CD4-positive, alpha-beta T cell treated with Interferon gamma for 1 hour (primary cell): ENCODE results near the gene GLDC.
"Not testable (repeated sequence)": the region's sequence is repeated elsewhere in the genome, so short reads cannot be mapped to it uniquely, and the experiment has no call there.

Source experiments
- DNase-seq: peaks from one replicate; pipeline ENCODE4 v3.0.0-alpha.2; 2020

GLDC gene

DNA sequence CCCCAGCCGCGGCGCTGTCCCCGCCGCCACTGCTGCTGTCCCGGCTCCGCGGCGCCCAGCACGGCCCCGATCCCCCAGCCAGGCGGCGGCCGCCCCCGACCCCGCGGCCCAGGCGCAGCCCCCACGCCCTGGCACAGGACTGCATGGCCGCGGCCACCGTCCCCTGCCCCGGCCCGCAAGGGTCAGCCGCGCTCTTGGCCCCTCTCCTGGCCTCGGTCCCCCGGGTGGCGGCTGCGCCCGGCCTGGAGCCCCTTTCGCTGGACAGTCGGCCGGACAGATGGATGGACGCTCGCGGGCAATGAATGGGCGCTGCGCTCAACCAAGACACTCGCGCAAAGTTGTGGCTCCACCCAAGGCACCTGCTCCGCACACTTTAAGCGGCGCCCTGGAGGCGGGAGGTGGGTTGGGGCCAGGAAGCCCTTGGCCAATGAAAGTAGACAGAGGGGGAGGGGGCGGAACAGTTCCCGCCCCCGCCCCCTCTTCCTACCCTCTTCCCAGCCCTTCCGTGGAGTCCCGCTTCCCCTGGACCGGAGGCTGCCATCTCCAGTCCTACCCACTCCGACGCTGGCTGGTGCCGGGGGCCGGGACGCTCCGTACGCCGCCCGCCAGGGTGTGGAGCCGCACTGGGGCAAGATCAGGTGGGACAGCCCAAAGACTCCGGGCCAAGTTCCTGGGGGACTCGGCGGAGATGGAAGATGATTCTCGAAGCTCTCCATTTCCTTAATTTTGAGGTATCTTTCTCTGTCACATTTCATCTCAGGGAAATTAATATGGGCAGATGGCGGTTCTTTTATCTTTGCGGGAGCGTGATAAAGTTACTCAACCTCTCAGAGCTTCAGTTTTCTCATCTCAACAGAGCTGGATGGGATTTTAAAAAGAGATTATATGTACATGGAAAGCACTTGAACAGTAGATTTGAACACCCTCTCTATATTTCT is at the start of gene GLDC:
Gene GLDC, minus strand, starts transcription at position 375 of the 938 bp plus-strand sequence. Its CDS starts 230 bp downstream, at position 145.
- peak; percentile 39 for DNase-seq

DNA sequence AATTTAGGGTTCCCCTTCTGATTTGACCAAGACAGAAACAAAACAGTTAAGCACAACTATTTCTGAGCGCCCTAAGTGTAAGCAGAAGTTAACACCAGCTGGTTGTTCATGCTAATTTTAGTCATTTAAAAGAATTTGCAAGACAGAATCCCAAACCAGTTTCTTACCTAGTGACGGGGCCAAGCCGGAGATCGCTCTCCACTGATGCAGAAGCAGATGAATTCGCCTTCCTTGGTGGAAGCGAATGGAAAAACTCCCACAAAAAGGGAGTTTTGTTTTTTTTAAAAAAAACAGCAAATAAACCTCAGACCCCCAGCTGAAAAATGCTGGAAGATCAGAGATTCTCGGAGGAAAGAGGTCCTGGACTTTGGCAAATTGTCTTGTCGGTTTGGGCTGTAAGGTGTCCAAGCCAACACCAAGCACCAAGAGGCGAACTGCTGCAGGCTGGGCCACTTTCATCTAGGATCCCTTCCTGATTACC is 47.4 kb upstream of the GLDC start:
- DNase-seq = no peak

DNA sequence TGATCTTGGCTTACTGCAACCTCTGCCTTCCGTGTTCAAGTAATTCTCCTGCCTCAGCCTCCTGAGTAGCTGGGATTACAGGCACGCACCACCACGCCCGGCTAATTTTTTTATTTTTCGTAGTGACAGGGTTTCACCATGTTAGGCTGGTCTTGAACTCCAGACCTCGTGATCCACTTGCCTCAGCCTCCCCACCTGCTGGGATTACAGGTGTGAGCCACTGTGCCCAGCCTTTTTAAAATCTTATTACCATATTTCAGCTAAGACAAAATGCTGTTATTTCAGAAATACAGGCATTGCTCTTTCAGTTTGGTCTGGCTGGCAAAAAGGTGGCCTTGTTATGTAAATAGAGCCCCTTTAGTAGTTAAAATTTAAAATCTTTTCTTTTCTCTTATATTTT is 46.9 kb upstream of the GLDC start:
- DNase-seq = no peak

DNA sequence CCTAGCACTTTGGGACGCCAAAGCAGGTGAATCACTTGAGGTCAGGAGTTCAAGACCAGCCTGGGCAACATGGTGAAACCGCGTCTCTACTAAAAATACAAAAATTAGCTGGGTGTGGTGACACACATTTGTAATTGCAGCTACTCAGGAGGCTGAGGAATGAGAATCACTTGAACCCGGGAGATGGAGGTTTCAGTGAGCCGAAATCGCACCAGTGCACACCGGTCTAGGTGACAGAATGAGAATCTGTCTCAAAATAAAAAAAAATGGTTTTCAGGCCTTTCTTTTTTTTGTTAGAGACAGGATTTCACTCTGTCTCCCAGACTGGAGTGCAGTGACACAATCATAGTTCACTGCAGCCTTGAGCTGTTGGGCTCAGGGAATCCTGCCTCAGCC is 45.1 kb upstream of the GLDC start:
- not testable (repeated sequence) for DNase-seq

DNA sequence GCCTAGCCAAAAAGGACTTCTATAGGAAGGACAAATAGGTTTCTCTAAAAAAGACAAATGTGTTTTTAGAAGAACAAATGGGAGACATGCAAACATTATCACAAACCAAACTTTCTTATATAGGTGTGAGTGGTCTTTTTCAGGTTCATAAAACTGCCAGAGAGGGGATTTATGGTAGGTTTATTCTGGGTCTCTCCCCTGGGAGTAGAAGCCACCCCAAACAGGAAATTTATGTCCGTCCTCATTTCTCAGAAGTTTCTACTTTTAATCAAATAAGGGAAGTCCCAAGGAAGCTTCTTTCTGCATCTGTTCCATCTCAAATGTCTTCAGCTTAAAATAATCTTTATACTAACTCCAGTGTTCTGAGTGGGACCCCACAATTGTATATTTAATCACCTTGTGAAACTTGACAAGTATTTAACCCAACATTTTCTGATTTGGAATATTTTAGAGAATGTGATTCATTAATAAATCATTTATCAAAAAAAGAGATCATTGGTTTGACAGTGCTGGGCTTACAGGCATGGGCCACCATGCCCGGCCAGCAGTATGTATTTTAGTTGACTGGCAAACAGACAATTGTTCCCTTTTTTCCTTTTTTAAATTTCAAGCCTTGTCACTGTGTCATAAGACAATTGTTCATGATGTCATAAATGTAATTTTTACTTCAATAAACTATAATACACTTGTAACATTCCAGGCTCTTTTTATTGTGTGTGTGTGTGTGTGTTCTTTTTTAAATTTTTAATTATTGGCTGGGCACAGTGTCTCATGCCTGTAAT is 44.6 kb upstream of the GLDC start:
- no peak for DNase-seq

DNA sequence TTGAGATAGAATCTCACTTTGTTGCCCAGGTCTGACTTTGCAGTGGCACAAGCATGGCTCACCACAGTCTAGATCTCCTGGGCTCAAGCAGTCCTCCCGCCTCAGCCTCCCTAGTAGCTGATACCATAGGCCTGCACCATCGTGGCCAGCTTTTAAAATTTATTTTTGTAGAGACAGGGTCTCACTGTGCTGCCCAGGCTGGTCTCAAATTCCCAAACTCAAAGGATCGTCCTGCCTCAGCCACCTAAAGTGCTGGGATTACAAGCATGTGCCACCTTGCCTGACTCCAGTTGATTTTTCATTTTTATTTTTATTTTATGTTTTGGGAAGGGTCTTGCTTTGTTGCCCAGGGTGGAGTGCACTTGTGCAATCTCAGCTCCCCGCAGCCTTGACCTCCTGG is 41.7 kb upstream of the GLDC start:
- DNase-seq = no peak

DNA sequence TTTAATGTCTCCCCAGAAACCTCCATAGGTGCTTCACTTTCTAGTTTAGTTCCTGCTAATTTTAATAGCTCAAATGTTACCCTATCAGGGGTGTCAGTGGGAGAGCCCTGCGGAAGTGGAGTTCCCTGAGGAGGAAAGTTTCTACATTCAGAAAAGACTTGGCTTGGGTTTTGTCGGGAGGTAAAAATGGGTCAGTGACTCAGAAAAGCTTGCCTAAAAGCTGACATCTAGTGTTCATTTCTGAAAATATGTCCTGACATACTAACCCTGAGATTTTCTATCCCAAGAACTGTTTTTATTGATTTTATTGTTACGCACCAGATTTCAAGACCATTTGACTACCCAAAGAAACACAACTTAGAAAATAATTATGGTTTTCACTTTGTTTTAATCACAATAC is 40.9 kb upstream of the GLDC start:
- DNase-seq = no peak

DNA sequence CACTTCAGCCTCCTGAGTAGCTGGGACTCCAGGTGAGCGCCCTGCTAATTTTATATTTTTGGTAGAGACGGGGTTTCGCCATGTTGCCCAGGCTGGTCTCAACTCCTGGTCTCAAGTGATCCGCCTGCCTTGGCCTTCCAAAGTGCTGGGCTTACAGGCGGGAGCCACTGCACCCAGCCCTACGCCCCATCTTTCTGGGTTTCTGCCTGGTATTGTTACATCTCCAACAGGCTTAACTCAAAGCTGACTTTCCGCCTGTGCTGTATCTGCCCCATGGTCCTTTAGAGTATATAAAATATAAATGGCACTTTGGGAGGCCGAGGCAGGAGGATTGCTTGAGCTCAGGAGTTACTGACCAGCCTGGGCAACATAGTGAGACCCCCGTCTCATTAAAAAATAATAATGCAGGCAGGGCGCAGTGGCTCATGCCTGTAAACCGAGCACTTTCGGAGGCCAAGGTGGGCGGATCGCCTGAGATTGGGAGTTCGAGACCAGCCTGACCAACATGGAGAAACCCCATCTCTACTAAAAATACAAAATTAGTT is 36.5 kb upstream of the GLDC start:
- no peak for DNase-seq

DNA sequence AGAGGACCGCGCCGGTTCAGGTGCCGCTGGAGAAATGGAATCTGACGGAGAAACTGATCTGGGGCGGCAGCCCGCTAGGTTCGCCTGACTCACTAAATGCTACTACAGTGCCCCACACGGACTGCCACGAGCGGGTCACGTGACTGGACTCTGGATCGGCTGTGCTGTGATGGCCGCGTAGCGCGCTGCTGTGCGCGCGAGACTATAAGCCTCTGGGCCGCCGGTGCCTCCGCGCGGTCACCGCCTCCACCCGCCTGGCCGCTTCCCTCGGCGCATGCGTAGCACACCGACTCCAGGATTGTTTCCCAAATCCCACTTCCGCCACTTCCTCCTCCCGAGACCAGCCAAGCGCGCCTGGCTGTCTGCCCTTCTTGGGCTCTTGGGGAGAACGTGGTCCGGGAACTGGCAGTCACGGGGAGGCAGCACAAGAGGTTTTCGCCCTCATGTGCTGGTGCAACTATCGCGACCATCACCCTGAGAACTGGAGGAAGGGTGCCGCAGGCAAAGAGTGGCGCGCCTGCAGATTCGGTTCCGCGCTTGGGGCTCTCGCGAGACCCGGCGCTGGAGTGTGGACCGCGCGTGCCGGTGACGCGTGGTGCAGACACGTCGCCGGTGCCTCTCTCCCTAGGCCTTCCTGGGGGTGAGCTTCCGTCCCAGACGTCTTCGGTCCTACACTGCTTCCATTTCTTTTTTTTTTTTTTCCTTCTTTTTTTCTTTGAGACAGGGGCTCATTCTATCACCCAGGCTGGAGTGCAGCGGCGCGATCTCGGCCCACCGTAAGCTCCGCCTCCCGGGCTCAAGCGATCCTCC is 35.8 kb upstream of the GLDC start:
- peak; percentile 94 for DNase-seq

DNA sequence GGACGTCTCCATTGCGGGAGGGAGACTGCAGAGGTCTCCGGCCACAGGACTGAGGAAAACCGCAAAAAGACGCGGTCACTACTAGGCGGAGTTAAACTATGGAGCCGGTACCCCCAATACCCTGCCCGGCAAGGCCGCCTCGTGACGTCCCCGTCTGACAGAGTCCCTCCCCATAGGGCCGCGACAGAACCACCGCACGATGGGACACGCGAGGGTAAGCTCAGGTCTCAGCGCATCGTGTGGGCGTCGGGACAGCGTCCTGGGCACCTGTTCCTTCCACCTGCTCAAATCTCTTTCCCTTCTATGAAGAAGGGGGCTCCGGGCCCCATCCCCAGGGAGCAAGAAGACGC is 35.2 kb upstream of the GLDC start:
- DNase-seq = peak; percentile 72

DNA sequence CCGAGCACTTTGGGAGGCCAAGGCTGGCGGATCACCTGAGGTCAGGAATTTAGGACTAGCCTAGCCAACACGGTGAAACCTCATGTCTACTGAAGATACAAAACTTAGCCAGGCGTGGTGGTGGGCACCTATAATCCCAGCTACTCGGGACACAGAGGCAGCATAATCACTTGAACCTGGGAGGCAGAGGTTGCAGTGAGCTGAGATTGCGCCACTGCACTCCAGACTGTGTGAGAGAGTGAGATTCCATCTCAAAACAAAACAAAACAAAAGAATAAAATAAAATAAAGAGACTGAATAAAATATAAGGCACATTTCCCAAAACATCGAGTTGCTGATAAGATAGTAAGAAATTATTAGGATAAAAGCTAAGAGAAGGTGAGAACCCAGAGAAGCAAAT is 32.3 kb upstream of the GLDC start:
- DNase-seq = no peak

DNA sequence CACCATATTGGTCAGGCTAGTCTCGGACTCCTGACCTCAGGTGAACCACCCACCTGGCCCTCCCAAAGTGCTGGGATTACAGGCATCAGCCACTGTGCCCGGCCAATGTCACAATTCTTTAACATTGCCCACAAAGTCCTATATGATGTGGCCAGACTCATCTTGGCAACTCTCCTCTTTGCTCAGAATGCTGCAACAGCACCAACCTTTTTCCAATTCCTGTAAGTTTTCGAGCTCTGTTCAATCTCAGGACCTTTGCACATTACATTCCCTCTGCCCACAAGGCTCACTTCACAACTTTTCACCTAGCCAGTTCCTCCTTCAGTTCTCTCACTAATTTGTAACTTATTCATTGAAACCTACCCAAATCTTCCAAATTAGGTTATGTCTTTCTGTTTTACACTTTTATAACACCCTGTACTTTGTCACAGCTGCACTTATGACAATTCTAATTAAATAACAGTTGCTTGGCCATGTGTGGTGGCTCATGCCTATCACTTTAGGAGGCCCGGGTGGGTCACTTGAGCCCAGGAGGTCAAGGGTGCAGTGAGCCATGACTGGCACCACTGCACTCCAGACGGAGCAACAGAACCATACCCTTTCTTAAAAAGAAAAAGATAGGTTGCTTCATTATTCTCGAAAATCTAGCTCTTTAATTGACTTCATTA is 30.9 kb upstream of the GLDC start:
- DNase-seq = no peak

DNA sequence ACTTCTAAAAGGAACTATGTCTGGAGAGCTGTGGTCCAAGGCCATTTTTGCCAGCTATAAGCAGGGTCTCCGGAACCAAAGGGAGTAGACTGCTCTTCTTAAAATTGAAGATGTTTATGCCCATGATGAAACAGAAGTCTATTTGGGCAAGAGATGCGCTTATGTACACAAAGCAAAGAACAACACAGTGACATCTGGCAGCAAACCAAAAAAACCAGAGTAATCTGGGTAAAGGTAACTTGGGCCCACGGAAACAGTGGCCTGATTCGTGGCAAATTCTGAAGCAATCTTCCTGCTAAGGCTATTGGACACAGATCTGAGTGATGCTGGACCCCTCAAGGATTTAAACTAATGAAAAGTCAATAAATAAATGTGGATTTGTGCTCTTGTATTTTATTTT is 29.7 kb upstream of the GLDC start:
- no peak for DNase-seq

DNA sequence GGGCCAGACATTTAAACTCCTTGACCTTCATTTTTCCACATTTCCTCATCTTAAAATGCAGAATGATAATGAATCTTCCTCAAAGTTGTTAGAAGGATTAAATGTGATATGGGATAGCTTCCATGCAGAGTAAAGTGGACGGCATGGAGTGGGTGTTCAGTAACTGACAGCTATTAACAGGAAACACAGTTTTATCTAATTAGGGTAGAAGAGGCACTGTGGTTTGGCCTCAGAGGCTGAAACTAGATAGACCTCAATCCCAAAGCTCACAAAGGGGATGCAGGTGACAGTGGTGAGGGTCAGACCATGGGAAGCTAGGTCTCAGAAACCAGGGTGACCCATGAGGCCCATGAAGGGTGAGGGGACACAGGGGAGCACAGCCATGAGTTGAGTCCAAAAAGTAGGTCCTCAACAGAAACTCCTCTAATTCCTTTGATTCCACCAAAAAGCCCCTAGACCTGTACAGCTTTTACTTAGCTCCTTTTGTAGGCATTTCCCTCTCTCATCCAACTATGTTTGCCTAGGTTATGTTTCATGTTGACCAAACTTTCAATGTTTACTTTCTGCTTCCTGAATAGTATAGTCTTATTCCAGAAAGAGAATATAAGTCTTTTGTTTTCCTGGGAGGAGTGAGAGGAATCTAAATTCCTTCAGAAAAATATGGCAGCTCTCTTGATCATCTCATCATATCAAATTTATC is 27.9 kb upstream of the GLDC start:
- no peak for DNase-seq

DNA sequence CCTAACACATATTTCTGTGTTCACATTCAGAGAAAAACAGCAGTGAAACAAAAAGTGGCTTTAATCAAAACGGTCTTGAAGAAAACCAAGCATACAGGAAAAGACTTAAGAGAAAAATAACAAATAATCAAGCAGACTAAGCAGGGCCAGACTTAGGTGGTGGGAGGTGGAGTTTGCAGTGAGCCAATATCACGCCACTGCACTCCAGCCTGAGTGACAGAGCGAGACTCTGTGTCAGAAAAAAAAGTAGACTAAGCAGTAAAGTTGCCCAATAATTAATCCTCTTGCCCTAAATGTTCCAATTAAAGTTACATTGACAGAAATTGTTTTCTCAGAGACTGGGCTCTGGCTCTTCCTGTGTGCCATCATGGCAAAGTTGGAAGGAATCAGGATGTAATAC is 26.6 kb upstream of the GLDC start:
- no peak for DNase-seq

DNA sequence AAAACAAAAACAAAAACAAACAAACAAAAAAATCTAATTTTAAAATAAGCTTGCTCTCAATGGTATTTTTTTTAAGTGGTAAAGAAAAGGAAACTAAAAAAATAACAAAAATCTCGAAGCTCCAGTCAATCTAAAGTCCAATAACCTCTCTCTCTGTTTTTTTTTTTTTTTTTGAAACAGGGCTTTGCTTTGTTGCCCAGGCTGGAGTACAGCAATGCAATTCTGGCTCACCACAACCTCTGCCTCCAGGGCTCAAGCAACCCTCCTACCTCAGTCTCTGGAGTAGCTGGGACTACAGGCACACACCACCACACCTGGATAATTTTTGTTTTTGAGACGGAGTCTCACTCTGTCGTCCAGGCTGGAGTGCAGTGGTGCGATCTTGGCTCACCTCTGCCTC is 25.9 kb upstream of the GLDC start:
- DNase-seq = no peak

DNA sequence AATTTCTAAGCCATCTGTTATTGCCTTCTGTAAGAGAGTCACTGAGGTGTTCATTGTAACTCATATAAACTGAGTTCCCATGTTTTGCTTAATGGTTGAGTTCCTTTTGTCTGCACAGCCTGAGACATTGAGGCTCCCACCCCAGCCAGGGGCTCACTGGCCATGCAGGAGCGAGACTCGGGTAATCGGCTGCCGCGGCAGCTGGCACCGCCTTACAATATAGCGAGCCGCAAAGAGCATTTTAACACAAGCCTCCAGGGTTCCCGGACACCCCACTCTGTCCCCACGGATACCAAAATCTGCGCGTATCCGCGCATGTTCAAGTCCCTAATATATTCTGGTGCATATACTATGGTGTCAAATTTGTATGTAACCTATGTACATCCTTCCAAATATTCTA is 24.4 kb upstream of the GLDC start:
- DNase-seq = no peak

DNA sequence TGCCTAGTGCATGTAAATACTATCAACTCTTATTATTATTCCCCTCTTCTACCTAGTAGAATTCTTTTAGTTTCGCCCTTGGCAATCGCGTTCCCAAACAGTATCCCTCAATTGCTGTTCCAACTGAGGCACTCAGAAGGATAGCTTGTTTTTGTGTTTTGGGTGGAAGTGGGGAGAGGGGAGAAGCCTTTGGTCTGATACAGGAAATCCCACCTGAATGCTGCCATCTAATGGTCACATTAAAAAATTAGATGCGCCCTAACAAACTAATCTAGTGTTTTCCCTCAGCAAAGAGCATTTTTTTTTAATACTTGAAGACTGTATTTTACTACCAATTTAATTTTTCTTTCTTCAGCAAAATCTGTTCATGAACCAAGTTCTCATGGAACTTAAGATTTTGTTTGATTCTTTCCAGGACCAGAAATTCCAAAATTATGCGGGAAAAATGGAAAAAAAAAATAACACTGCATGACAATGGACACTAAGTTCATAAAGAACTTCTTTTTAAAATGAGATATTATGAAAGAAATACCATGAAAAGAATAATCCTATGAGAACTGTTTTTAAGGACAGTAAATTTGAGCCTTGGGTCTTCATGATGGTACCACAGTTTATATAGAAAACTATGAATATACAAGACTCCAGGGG is 22.2 kb upstream of the GLDC start:
- DNase-seq = no peak

DNA sequence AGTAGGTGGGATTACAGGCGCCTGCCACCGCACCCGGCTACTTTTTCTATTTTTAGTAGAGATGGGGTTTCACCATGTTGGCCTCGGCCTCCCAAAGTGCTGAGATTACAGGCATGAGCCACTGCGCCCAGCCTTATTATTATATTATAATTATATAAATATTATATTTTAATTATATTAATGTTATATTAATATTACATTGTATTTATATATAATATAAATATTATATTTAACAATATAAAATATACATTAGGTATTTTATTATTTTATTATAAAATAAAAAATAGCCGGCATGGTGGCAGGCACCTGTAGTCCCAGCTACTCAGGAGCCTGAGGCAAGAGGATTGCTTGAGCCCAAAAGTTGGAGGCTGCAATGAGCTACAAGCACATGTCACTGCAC is 21.6 kb upstream of the GLDC start:
- DNase-seq = no peak

DNA sequence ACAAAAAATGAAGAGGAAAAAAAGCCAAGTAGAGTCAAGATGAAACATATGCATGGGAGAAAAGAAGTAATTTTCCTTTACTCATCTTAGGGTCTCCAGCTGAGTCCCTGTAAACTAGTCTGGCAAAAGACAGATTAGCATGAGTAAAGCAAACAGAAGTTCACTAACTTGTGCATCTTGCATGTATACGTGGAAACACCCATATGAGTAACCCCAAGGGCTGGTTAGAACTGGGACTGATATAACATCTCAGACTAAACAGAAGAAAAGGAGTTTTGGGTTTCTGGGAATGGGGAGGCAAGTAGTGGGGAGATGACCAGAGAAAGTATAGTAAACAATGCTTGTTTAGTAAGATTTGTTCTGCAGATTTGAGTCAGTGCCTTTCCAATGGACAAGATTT is 20.1 kb upstream of the GLDC start:
- no peak for DNase-seq

DNA sequence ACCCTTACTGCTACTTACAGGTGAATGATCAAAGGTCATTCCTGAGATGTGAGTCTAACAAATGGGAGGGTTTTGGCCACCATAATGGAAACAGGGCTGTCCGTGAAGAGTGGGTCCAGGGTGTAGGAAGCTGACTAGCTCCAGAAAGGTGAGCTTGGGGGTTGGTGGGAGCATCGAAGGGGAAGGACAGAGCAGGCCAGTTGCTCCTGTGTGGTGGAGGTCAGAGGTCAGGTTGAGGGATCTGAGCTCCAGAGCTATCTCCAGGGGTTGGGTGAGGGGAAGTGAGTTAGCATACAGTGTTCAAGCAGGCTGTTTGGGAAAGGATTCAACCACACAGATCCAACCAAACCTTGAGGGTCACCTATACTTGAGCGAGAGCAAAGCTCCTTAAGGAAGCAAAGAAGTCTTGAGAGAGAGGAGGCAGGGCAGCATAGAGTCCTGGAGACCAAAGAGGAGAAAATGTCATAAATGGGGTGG is 18.7 kb upstream of the GLDC start:
- DNase-seq = no peak
